ENCODE measurements around the gene BIN2. TPM values are rescaled to one million over a fixed set of nuclear protein-coding genes. Genes with fewer than 3 reads are reported as not detected.
A peak's percentile ranks its signal among the peaks of the same experiment; 100 is the strongest.
"Not testable (repeated sequence)": the region's sequence is repeated elsewhere in the genome, so short reads cannot be mapped to it uniquely, and the experiment has no call there.

The BIN2 gene
- total RNA-seq, 2 donors from 2014 or later: not detected

DNA sequence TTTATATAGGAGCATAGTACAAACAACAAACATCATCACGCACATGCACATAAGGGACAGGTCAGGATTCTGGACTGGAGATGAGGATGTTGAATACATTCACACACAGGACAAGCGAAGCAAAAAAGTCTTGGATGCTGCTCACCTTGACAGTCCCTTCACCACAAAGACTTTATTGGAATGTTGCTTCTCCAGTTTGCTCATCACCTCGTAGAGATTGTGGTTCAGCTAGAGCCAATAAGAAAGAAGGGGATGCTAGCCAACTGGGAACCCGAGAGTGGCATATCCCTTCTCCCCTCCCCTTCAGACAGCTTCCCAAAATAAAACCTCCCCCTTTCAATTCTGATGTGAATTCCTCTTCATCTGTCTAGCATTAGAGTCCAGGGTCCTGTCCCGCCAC lies 28.3 kb downstream of the BIN2 start:
- TF ChIP-seq, protein P1, sequence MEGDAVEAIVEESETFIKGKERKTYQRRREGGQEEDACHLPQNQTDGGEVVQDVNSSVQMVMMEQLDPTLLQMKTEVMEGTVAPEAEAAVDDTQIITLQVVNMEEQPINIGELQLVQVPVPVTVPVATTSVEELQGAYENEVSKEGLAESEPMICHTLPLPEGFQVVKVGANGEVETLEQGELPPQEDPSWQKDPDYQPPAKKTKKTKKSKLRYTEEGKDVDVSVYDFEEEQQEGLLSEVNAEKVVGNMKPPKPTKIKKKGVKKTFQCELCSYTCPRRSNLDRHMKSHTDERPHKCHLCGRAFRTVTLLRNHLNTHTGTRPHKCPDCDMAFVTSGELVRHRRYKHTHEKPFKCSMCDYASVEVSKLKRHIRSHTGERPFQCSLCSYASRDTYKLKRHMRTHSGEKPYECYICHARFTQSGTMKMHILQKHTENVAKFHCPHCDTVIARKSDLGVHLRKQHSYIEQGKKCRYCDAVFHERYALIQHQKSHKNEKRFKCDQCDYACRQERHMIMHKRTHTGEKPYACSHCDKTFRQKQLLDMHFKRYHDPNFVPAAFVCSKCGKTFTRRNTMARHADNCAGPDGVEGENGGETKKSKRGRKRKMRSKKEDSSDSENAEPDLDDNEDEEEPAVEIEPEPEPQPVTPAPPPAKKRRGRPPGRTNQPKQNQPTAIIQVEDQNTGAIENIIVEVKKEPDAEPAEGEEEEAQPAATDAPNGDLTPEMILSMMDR (conservative IDR thresholded peaks at IDR 0.05): no peak
- no peaks in the 10 kb centered on the region for H3K4me1 ChIP-seq (ENCODE audit: control insufficient read depth, insufficient read depth, low read length)
- H3K27me3 ChIP-seq (ENCODE audit: control insufficient read depth, insufficient read depth, low read length, poor library complexity, severe bottlenecking): no peaks in the 10 kb centered on the region
- no peak for DNase-seq
- Mint-ChIP-seq H3K36me3 (ENCODE audit: low read depth) (no peaks in the 10 kb centered on the region), H3K4me3 (no peak overlapping the region), H3K27me3 (ENCODE audit: insufficient read depth) (no peaks in the 10 kb centered on the region), H3K4me1 (peaks cover 5% of the 10 kb centered on the region), H3K27ac (no peak overlapping the region), H3K9me3 (no peaks in the 10 kb centered on the region)
- H3K4me3 ChIP-seq (ENCODE audit: low read length): no peak overlapping the region
- no peaks in the 10 kb centered on the region for H3K36me3 ChIP-seq (ENCODE audit: control insufficient read depth, insufficient read depth, low read length)
- no peak overlapping the region for H3K27ac ChIP-seq (ENCODE audit: low read depth, low read length)
- no peaks in the 10 kb centered on the region for H3K9me3 ChIP-seq (ENCODE audit: control insufficient read depth, low read length)
- no peak overlapping the region for H3K9ac ChIP-seq (ENCODE audit: extremely low read depth, low read length, poor library complexity, severe bottlenecking)
- 92 to 94% methylated on average over 2 to 4 of the region's 5 CpGs for whole genome bisulfite sequencing, 2 experiments (ENCODE audit: insufficient coverage in 1 of 2, insufficient read length in 1 of 2)

DNA sequence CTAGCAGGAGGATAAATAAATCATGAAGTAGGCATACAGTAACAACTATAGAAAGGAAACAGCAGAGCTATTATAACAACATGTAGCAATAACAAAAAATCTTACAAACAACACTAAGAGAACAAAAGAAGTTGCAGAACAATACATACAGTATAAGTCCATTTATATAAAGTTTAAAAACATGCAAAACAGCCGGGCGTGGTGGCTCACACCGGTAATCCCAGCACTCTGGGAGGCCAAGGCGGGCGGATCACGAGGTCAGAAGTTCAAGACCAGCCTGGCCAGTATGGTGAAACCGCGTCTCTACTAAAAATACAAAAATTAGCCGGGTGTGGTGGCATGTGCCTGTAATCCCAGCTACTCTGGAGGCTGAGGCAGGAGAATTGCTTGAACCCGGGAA lies 29.9 kb downstream of the BIN2 start:
- H3K27ac Mint-ChIP-seq: not testable (repeated sequence)

DNA sequence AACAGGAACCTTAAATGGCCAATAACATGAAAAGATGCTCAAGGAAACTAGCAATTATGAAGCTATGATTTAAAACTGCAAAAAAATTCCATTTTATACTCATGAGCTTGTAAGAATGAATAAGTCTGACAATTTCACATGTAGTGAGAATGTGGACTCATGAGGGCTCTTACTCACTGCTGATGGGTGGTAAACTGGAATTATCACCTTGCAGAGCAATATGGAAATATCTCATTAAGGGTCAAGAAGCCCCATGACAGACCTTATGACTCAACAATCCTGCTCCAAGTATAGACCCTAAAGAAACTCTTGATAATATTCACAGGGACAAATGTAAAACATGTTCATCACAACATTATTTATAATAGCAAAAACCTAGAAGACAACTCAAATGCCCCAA lies 30.3 kb downstream of the BIN2 start:
- H3K4me3 Mint-ChIP-seq: no peak overlapping the region

More for the DNA sequence above, 29.9 kb downstream of the BIN2 start:
- H3K4me3 Mint-ChIP-seq; H3K9ac ChIP-seq (ENCODE audit: extremely low read depth, low read length, poor library complexity, severe bottlenecking); H3K36me3 Mint-ChIP-seq (ENCODE audit: low read depth); H3K27me3 ChIP-seq (ENCODE audit: control insufficient read depth, insufficient read depth, low read length, poor library complexity, severe bottlenecking); H3K36me3 ChIP-seq (ENCODE audit: control insufficient read depth, insufficient read depth, low read length); H3K27ac ChIP-seq (ENCODE audit: low read depth, low read length); H3K9me3 Mint-ChIP-seq; H3K9me3 ChIP-seq (ENCODE audit: control insufficient read depth, low read length); DNase-seq; H3K4me1 ChIP-seq (ENCODE audit: control insufficient read depth, insufficient read depth, low read length); H3K4me3 ChIP-seq (ENCODE audit: low read length); H3K4me1 Mint-ChIP-seq; H3K27me3 Mint-ChIP-seq (ENCODE audit: insufficient read depth): not testable (repeated sequence)
- WGBS, 2 experiments (ENCODE audit: insufficient coverage in 1 of 2, insufficient read length in 1 of 2): 95 to 98% methylated on average over 5 to 10 of the region's 10 CpGs

DNA sequence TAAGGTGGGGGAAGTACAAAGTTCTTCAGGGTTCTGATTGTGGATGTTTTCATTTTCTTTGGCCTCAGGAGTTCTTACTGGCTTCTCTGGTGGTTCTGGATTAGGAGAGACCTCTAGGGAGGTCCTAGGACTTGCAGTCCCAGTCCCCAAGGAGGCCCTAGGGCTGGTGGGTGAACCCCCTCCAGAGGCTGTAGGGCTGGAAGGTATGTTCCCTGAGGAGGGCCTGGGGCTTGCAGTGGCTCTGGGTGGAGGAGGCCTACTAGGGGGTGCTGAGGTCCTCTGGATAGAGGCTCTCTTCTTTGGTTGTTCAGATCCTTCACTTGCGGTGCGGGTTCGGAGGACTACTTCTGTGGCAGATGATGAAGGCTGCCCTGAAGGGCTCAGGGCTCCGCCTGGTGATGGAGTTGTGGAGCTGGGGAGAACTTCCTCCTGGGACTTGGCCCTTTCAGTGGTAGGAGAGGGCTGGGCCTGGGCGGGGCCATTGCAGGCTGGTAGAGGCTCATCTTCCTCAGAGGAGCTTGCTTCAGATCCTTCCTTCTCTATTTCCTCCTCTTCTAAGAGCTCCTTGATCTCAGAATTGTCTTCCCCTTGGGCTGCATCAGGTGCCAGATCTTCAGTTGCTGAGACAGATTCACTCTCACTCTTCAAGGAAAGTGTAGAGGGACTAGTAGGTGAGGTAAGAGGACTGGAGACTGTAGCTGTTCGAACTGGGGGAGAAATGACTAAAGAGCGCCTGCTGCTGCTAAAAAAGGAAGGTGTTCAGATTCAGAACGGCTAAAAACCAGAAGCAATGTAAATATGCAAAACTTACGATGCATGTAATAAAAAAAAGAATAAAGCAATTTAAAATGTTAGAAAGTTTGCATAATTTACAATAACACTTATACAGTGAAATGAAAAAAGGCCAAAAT lies 32.1 kb downstream of the BIN2 start:
- 93 to 100% methylated on average over 2 to 9 of the region's 9 CpGs for whole genome bisulfite sequencing, 2 experiments (ENCODE audit: insufficient coverage in 1 of 2, insufficient read length in 1 of 2)
- H3K9ac ChIP-seq (ENCODE audit: extremely low read depth, low read length, poor library complexity, severe bottlenecking); H3K4me3 Mint-ChIP-seq; H3K27ac ChIP-seq (ENCODE audit: low read depth, low read length); H3K27ac Mint-ChIP-seq; H3K27me3 Mint-ChIP-seq (ENCODE audit: insufficient read depth); H3K4me3 ChIP-seq (ENCODE audit: low read length); H3K9me3 Mint-ChIP-seq; H3K36me3 ChIP-seq (ENCODE audit: control insufficient read depth, insufficient read depth, low read length); H3K36me3 Mint-ChIP-seq (ENCODE audit: low read depth); H3K4me1 ChIP-seq (ENCODE audit: control insufficient read depth, insufficient read depth, low read length); H3K4me1 Mint-ChIP-seq; H3K9me3 ChIP-seq (ENCODE audit: control insufficient read depth, low read length); H3K27me3 ChIP-seq (ENCODE audit: control insufficient read depth, insufficient read depth, low read length, poor library complexity, severe bottlenecking): not testable (repeated sequence)
- DNase-seq: peak; percentile 70

More for the DNA sequence above, 30.3 kb downstream of the BIN2 start:
- Mint-ChIP-seq H3K9me3 (no peaks in the 10 kb centered on the region), H3K27me3 (ENCODE audit: insufficient read depth) (no peaks in the 10 kb centered on the region), H3K36me3 (ENCODE audit: low read depth) (no peaks in the 10 kb centered on the region), H3K4me1 (peaks cover 4% of the 10 kb centered on the region), H3K27ac (no peak overlapping the region)
- no peaks in the 10 kb centered on the region for H3K36me3 ChIP-seq (ENCODE audit: control insufficient read depth, insufficient read depth, low read length)
- no peak overlapping the region for H3K4me3 ChIP-seq (ENCODE audit: low read length)
- no peak overlapping the region for H3K27ac ChIP-seq (ENCODE audit: low read depth, low read length)
- TF ChIP-seq, protein P1 (conservative IDR thresholded peaks at IDR 0.05): no peak
- no peaks in the 10 kb centered on the region for H3K27me3 ChIP-seq (ENCODE audit: control insufficient read depth, insufficient read depth, low read length, poor library complexity, severe bottlenecking)
- no peak for DNase-seq
- no peak overlapping the region for H3K9ac ChIP-seq (ENCODE audit: extremely low read depth, low read length, poor library complexity, severe bottlenecking)
- H3K4me1 ChIP-seq (ENCODE audit: control insufficient read depth, insufficient read depth, low read length): no peaks in the 10 kb centered on the region
- H3K9me3 ChIP-seq (ENCODE audit: control insufficient read depth, low read length): no peaks in the 10 kb centered on the region

Measured in endodermal cell (in vitro differentiated cells).